HL-60/S4 (cell line): ENCODE measurements around the gene FNDC3B.
"Not testable (repeated sequence)": the region's sequence is repeated elsewhere in the genome, so short reads cannot be mapped to it uniquely, and the experiment has no call there.

Experiments
- in situ Hi-C: fragments of 300-500 bp; cut with MboI; formaldehyde crosslinking; loops from 2 replicates; pipeline ENCODE4 v1.14.3; 2022; ENCODE audit warnings: low sequenced_read_pairs

Gene FNDC3B

DNA sequence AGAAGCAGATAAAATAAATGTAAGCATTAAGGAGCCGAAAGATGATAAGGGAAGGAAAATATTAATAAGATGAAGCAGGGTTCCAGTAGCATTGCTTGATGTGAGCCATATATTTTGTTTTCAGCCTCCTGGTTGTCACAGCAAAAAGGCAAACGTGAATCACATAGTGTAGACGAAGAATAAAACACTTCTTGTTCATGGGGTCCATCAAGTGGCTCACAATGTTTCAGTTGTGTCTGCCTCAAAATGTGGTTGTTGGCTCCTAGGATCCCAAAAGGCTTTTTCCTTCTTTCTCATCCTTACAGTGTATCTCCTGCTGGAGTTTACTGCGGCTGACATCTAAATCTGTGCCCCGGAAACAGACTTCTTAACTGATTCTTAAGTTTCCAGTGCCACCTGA, 213.8 kb downstream of the FNDC3B start:
- in situ Hi-C loops, result no loop called here

DNA sequence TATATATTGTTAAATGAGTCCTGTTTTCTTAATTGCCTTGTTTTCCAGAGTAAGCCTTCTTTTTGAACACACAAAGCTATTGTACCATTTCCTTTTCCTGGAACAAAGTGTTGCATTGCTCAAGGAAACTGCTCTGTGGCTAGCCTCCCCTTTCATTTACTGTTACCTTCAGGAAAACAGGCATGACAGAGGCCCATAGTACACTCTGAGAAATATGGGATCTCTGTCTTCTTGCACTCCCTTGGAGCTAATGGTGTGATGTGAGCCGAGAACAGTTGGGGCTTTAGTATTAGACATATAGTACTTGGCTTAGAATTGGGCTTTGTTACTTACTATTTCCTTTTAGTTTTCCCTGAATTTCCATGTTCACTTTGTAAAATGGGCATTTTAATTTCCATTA, 215.2 kb downstream of the FNDC3B start:
- in situ Hi-C loops, result no loop called here

- in situ Hi-C loops, result not testable (repeated sequence)
Measured at GRCh38 chr3:172255321-172255720, 215.9 kb downstream of the FNDC3B start.

GRCh38 chr3:172256101-172256734, 216.8 kb downstream of the FNDC3B start:
- in situ Hi-C loops, result no loop called here

GRCh38 chr3:172257648-172258400, 218.4 kb downstream of the FNDC3B start:
- in situ Hi-C loops, result no loop called here

DNA sequence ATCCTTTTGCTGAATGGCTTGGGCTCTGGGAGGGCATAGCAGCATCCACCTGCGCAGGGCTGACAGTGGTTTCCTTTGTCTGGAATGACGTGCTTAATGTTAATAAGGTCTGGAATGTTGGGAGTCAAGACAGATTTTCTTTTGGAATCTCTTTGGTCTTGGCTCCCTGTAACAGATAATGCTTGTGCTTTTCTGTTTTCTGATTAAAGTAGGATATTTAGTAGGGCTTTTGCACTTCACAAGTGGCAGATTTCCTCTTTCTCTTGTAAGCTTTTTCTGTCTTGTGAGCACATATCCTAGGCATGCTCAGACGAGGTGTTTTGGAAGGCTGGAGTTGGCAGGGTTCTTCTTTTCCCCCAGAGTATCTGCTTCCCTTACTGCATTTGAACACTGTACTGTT, 219.2 kb downstream of the FNDC3B start:
- in situ Hi-C loops, result no loop called here

GRCh38 chr3:172259111-172259541, 219.7 kb downstream of the FNDC3B start:
- in situ Hi-C loops, result no loop called here

- in situ Hi-C loops, result no loop called here
Measured at GRCh38 chr3:172259726-172260248, 220.4 kb downstream of the FNDC3B start.

DNA sequence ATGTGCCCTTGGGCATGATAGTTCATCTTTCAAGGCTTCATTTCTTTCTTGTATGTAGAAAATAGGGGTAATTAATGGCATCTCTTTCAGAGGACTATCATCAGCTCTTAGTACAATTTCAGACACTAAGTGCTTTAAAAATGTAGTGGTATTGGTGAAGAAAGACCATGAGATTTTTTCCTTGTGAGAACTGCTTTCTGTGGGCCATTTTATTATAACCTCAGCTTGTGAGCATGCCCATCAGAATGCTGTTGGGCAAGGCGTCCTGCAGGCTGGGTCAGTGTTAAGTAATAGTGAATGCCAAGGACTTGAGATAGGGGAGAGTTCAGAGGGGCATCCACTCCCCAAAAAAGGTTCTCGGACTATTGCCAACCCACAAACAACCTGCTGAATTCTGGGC, 221.0 kb downstream of the FNDC3B start:
- in situ Hi-C loops, result no loop called here

DNA sequence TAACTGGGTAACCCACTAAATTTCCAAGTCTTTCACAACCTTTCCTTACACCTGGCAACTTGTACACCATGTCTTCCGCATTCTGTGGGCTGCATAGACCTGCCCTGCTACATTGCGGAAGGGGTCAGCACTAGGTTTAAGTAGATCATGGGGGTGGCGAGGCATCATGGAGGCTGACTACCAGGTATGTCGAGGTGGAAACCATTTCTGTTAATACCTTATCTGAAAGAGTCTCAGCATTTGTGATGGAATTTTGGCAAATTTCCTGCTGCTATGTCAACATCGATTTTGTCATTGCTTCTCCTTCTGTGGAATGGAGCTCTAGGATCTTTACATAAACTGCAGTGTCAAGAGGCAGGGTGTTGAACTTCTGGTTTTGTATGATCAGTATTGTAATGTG, 221.7 kb downstream of the FNDC3B start:
- in situ Hi-C loops, result no loop called here

- in situ Hi-C loops, result no loop called here
Measured at GRCh38 chr3:172262991-172263608, 223.7 kb downstream of the FNDC3B start.

GRCh38 chr3:172263781-172264486, 224.6 kb downstream of the FNDC3B start:
- in situ Hi-C loops, result no loop called here

DNA sequence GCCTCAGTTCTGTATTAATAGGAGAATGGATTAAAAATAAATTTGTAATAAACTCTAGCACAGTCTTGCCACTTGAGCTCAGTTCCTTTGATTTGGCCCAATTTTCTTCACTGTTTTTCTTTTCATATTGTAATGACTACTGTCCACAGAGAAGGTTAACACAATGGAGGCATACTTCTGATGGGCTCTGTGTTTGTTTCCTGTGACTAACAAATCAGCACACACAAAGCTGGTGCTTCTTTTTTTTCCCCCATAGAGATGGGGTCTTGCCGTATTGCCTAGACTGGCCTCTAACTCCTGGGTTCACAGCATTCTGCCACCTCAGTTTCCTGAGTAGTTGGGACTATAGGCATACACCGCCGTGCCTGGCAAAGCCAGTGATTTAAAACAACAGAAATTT, 226.7 kb downstream of the FNDC3B start:
- in situ Hi-C loops, result no loop called here

DNA sequence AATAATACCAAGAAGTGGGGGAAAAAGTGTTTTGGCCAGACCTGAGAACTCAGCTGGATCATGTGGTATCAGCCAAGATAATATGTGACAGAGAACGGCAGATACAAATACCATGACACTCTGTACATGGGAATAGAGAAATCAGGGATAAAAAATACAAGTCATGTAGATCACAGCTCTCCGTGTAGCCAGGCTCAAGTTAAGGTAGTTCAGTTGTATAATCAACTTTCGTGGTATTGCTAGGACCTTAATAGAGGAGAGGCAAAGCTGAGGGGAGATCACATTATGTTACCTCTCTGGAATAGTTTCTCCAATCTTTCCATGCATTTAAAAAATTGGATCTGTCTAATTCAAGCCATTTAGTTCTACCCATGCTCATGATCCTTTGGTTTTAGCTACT, 229.0 kb downstream of the FNDC3B start:
- in situ Hi-C loops, result no loop called here

GRCh38 chr3:172268868-172269267, 229.5 kb downstream of the FNDC3B start:
- in situ Hi-C loops, result no loop called here

- in situ Hi-C loops, result no loop called here
Measured at GRCh38 chr3:172270557-172271166, 231.3 kb downstream of the FNDC3B start.

DNA sequence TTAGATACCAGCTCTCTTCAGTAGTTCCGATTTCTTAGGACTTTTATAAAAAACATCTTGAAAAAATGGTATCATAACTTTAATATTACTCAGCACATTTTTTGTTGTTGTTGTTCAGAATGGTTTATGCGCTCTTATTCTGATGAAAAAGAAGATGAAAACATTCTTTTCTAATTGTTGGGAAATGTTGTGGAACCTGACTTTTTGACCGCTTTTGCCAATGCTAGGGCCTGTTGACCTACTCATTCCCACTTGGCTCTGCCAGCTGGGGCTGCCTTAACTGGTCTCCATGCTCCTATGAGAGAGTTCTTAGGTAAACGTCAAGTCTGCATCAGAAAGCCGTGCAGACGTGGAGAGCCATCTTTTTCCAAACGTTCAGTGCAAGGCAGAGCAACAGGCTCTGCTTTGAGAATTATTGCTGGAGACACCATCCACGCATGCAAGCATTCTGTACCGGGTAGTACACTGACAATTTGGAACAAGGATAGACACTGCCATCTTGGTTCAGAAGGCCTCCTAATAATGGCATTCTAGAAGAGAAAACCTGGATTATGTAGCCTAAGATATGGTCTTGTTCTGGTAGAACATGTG, 232.1 kb downstream of the FNDC3B start:
- in situ Hi-C loops, result no loop called here

- in situ Hi-C loops, result no loop called here
Measured at GRCh38 chr3:172272698-172273097, 233.3 kb downstream of the FNDC3B start.

DNA sequence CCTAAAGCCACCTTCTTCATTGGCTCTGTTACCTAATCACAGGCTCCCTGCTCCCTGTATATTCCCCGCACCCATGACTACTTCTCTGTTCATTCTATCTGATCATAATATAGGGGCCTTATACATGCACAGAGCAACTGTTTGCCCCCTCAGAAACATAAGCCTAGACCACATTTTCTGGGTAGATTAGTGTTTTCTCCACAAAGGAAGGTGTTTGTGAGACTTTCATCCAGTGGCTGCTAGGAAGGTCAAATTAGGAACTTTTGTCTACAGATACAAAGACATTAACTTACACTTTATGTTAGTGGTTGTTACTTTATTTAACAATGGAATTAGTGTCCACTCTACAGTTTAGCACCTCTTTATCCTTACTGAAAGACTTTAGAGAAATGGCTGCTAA, 234.0 kb downstream of the FNDC3B start:
- in situ Hi-C loops, result no loop called here

DNA sequence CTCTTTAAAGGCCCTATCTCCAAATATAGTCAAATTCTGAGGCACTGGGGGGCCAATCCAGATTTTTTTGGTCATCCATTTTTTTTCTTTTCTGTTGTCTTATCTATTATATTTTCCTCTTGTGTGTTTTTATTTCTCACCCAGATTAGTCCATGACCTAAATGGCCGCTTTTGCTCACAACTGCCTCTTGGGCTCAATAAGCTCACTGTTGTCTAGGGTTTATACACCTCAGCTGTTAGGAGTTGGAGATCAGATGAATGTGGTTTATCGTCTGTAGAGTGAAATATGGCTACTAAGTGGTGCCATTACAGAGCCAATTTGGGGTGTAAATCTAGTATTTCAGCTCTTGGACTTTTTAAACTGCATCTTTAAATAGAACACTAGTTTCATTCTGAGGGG, 235.5 kb downstream of the FNDC3B start:
- in situ Hi-C loops, result no loop called here

DNA sequence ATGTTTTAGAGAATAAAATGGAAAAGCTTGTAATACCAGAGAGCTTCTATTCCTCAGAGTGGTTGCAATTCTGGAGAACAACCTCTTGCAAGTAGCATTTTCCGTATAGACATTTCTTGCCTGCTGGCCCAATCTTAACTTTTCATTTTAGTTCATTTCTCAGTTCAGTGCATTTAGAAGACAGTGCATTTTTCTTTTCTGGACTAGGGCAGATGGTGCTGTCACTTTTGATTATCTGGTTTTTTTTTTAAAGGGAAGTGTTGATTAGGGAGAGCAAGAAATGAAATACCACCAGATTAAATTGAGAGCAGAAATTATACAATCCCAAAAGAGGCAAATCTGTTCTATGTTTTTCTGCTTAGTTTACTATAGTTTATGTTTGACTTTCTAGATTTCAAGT, 236.2 kb downstream of the FNDC3B start:
- in situ Hi-C loops, result no loop called here
